NOMO-1 treated with dmso at 0.1 percent for 144 hours (cell line): Measurements from ENCODE around the gene ACTN3.
"Not testable (repeated sequence)": the region's sequence is repeated elsewhere in the genome, so short reads cannot be mapped to it uniquely, and the experiment has no call there.

ENCODE experiments used
- DNase-seq: peaks from one replicate; lab custom pipeline; 2025; ENCODE audit not compliant: unreplicated experiment; lab: John Stamatoyannopoulos, UW

Gene ACTN3

DNA sequence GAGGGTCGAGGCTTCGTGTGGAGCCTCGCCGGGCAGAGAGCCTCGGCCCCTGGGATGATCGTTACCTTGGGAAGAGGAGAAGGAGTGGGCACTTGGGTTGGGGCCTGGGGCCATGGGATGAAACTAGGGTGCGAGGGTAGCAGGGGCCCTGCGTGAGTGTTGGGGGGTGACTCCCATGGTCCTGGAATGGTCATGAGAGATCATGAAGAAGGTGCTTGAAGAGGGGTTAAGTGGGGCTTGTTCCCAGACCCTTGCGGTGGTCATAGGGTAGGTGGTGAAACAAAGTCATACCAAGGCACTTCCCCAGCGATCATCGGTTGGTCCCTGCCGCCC lies 46.6 kb downstream of the ACTN3 start:
- no peak for DNase-seq

DNA sequence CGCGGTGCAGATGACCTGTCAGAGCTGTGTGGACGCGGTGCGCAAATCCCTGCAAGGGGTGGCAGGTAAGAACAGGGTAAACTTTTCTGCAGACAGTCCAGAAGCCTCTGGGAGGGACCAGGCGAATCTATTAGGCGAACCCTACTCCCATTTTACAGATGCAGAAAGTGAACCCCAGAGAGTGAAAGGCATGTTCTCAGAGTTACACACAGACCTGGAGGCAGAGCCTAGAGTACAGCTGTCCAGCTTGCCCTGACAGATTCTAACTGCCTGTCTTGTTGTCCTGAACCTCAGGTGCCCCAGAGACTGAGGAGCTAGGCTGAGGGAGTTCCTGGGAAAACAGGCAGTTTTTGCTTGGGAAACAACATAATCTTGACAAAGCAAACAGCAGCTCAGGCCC lies 46.9 kb downstream of the ACTN3 start:
- DNase-seq: no peak

DNA sequence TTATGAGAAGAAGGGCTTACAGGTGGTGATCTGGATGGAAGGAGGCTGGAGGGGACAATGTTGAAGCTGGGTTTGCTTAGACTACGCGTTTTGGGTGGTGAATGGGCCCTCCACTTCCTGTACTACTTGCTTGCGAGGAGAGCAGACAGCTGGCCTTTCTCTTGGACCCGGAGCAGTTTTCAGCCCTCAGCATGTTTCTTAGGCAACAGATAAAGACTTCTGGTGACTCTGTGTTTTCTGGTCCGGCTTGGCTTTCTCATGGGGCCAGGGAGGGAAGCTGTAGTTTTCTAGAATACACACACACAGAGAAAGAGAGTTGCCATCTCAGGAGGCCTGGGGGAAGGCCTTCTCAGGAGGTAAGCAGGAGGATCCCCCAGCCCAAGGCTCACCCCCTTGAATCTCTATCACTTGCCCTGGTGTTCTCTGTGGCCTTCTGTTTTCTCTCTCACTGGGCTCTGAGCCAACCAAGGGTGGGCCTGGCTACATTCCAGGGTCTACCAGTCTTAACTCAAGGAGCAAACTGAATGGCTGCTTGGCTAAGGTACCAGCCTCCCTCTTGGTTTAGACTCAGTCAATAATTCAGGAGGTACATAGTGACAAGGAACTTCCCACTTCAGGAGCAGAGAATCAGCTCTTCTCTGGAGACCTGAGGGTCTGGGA lies 48.7 kb downstream of the ACTN3 start:
- peak; percentile 76 for DNase-seq

DNA sequence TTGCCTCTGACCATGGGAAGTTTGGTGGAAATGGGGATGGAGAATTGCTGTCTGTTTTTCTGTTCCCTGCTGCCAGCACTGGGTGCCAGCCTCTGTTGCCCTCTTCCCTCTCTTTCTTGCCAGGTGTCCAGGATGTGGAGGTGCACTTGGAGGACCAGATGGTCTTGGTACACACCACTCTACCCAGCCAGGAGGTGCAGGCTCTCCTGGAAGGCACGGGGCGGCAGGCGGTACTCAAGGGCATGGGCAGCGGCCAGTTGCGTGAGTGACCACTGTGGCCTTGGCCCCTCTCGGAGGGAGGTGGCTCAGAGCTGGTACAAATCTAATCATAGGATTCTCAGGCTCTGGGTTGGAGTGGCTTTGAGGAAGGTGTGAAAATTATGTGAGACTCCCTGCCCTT lies 52.3 kb downstream of the ACTN3 start:
- no peak for DNase-seq

DNA sequence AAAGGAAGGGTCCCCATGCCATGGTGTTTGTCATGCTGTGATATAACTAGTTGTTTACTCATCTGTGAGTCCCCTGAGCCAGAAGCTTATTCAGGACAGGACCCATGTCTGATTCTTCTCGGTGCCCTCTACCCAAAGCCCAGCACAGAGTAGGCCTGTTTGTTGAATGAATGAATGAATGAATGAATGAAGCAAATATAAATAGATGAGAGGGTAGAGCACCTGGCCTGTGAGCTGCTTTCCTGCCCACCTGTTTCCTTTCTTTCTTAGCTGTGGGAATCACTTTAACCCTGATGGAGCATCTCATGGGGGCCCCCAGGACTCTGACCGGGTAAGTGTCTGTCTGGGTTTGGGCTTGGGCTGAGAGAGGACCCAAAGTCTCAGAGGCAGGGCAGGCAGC lies 53.5 kb downstream of the ACTN3 start:
- no peak for DNase-seq

DNA sequence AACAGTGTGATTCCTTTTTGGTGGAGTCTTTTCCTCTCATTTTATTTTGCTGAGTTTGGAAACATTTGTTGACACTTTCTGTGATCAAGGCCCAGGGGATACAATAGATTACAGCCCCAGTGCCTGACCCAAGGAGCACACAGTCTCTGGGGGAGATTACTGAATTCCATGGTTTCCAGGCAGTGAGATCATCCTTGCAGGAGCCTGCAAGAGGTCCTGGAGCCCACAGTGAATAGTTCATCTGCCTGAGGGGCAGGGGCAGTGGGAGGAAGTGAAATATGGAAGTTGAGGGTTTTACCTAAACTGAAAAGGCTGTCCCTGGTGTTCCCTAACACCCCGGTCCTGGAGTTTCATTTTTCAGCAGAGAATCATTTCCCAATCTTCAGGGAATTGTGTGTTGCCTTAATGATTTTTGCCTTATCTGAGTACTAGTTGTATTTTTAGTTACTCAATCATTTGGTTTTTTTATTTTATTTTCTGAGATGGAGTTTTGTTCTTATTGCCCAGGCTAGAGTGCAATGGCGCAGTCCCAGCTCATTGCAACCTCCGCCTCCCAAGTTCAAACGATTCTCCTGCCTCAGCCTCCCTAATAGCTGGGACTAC lies 54.0 kb downstream of the ACTN3 start:
- DNase-seq: no peak

DNA sequence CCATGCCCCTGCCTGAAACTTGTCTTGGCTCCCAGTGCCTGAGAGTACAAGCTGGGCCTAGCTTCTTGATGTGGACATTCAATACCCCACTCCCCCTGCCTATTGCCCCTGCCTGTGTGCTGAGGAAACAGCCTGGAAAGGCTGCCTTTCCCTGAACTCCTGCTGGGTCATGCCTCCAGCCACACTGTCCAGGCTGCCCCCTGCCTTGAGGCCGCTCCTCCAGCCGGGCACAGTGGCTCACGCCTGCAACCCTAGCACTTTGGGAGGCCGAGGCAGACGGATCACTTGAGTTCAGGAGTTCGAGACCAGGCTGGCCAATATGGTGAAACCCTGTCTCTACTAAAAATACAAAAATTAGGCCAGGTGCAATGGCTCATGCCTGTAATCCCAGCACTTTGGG lies 56.4 kb downstream of the ACTN3 start:
- DNase-seq: no peak

DNA sequence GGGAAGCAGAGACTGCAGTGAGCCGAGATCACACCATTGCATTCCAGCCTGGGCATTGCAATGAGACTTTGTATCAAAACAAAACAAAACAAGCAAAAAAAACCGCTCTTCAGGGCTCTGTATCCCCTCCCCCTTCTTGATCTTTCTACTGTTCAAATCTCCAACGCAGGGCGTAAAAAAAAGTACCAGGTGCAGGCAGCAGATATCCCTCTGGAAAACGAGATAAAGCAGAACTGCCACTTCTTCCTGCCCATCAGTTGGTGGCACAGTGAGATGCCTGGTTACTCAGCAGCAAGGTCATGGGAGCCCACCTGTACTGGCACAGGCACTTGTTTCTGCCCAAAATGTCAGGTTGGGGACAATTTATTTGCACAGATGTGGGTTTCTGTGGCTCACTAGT lies 57.5 kb downstream of the ACTN3 start:
- no peak for DNase-seq

DNA sequence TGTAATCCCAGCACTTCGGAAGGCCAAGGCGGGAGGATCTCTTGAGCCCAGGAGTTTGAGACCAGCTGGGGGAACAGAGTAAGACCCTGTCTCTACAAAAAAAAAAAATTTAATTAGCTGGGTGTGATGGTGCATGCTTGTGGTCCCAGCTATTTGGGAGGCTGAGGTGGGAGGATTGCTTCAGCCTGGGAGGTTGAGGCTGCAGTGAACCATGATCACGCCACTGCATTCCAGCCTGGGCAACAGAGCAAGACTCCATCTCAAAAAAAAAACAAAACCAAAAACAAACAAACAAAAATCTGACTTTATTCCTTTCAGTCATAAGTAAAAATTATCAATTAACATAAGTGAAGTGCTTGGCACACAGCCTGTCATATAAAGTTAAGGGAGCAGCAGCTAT lies 59.9 kb downstream of the ACTN3 start:
- DNase-seq: not testable (repeated sequence)

DNA sequence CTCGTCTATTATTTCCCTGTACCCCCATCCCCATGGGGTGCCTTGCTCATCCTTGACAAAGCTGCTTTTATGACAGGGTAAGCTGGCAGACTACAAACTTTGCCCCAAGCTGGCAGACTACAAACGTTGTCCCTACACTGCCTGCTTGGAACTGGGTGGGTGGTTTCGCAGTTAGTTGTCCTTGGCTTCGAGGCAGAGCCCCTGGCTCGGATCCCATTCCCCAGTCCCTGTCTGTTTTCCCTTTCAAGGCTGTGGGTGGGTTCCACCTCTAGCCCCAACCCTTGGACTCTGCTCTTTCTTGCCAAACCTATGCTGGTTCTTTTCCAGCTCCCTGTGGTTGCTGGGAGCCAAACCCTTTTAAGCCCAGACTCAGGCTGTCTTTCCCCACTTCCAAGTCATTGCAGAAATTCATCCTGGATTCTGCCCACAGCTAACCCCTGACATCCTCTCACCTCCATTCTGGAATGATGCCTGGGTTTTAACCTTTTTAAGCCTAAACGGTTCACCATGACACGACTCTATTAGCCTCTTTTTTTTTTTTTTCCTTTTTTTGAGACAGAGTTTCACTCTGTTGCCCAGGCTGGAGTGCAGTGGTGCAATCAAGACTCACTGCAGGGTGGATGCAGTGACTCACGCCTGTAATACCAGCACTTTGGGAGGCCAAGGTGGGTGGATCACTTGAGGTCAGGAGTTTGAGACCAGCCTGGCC lies 60.6 kb downstream of the ACTN3 start:
- DNase-seq: no peak

DNA sequence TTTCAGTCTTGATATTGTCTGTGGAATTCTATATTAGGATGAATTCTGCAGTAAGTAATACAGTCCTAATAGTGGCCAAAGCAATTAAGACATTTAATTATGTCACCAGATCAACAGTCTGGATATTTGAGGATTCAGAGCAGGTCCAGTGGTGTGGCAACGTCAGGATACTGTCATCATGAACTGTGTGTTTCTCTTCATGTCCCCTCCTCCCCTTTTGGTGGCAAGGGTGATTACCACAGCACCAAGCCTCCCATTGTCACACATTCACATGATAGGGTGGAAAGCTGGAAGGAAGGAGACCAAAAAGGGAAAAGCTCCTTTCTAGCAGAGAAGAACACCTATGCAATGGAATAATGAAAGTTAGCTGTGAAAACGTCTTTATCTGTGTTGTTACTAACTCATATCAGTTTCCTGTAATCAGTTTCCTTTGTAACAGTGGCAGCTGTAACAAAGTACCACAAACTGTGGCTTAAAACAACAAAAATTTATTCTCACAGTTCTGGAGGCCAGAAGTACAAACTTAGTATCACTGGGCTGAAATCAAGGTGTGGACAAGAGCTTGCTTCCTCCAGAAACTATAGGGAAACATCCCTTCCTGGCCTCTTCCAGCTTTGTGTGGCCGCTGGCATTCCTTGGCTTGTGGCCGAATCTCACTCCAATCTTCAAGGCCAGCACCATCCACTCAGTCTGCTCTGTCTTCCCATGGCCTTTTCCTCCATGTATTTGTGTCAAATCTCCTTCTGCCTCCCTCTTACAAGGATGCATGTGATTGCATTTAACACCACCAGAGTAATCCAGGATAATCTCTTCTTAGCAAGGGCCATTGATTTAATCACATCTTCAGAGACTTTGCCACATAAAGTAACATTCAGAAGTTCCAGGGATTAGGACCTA lies 63.3 kb downstream of the ACTN3 start:
- no peak for DNase-seq

DNA sequence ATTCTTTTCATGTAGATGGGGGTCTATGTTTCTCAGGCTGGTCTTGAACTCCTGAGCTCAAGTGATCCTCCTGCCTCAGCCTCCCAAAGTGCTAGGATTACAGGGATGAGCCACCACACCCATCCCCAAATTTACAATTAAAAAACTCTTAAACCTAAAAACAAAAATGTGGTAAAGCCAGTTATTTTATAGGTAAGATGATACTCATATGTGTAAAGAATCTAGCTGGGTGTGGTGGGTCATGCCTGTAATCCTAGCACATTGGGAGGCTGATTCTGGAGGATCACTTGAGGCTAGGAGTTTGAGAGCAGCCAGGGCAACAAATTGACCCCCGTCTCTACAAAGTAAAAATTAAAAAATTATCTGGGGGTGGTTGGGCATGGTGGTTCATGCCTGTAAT lies 65.8 kb downstream of the ACTN3 start:
- no peak for DNase-seq
